Activated effector memory CD4-positive, alpha-beta T cell treated with anti-CD3 and anti-CD28 coated beads, Interleukin-2, amount 50 U/mL, for 16 hours (primary cell): ENCODE data around the gene IGSF3.
"Not testable (repeated sequence)": the region's sequence is repeated elsewhere in the genome, so short reads cannot be mapped to it uniquely, and the experiment has no call there.

Experiments
- DNase-seq: peaks from one replicate; pipeline ENCODE4 v3.0.0-alpha.2; 2020

The IGSF3 gene

GRCh38 chr1:116593977-116594376, 73.6 kb downstream of the IGSF3 start:
- DNase-seq = not testable (repeated sequence)

GRCh38 chr1:116593401-116593800, 74.1 kb downstream of the IGSF3 start:
- not testable (repeated sequence) for DNase-seq

GRCh38 chr1:116591951-116592605, 75.5 kb downstream of the IGSF3 start:
- not testable (repeated sequence) for DNase-seq

- not testable (repeated sequence) for DNase-seq
These were observed 76.3 kb downstream of the IGSF3 start for GRCh38 chr1:116591006-116591950.

GRCh38 chr1:116590359-116591005, 77.1 kb downstream of the IGSF3 start:
- not testable (repeated sequence) for DNase-seq

DNA sequence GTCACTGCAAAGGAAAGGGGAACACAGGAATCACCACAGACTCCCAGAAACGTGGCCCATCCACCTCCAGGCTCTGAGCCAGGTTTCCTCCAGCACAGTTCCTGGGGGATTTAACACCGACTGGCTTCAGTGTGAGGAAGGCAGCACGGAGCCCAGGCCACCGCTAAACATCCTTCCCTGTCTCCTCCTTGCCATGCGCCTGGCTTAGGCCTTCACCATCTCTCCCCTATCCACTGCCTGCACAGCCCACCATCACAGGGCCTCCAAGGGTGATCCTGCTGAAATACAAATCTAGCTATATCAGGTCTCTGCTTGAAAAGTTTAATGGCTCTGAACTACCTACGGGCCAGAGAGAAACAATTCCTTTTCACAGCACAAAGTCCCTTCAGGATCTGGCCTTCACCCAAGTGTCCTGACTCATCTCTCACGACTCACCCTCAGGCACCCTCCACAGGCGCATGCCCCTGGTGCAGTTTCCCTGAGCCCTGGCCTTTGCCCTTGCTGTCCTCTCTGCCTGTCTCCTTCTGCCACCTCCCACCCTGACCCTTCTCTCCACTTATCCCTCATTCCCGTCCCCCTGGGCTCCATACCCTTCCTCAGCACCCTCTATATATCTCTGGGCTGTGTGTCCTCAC, 78.3 kb downstream of the IGSF3 start:
- not testable (repeated sequence) for DNase-seq

- no peak for DNase-seq
These were observed 79.9 kb downstream of the IGSF3 start for GRCh38 chr1:116587501-116588227.

DNA sequence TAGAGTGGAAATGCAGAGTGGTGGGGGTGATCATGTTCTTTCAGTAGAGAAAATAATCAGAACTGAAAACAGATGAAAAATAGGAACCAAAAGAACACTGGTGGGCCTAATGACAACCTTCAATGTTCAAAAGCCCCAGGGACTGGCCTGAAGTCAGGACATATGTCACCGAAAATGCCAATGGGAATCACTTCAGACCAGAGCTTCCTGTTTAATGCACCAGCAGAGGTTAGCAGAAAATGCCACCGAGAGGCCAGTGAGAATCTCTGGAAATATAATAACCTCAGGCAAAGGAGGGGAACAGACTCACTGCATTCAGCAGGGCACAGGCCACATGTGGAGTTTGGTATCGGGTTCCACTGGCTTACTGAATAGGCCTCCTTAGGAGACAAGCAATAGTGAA, 80.8 kb downstream of the IGSF3 start:
- DNase-seq = no peak

DNA sequence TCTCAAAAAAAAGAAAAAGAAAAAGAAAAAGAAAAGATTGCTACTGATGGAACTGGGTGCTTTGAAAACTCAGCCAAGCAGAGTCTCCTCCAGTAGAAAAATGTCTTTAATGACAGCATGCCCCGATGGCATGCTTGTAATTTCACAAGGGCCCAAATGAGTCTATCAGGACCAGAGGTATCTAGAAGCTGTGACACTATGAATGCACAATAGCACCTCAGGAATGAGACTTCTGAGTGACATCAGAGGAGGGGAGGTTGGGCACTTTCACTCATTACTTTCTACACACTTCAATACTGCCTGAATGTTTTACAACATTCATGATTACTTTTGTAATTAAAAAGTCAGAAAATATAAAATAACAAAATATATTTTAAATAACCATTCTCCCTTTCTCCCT, 81.6 kb downstream of the IGSF3 start:
- no peak for DNase-seq

- no peak for DNase-seq
These were observed 86.1 kb downstream of the IGSF3 start for GRCh38 chr1:116581323-116581885.

GRCh38 chr1:116580446-116581322, 86.8 kb downstream of the IGSF3 start:
- no peak for DNase-seq

- DNase-seq = no peak
These were observed 88.2 kb downstream of the IGSF3 start for GRCh38 chr1:116579259-116579875.

GRCh38 chr1:116578581-116578980, 89.0 kb downstream of the IGSF3 start:
- no peak for DNase-seq

DNA sequence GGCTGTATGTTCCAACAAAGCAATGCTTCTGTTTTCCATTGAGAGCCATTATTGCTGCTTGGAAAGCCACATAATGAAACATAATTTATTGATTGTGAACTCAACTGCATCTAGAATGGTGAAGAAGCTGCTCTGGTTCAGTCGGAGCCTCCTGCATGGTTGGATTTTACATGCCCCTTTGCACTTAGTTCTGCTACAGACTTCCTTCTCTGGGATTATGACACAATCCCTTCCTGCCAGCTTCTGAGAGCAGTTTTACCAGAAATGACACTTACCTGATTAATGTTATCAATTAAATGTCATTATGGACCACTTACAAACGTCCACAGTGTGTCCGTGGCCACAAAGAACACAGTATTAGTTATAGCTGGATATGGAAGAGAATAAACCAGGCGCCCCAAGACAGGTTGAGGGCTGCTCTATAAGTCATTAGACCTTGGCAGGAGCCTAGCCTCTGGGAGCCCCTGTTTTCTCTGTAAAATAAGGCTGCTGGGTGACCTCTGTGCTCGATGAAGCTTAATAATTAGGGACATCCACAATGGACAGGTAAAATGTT, 89.7 kb downstream of the IGSF3 start:
- DNase-seq = no peak

GRCh38 chr1:116574581-116575291, 92.8 kb downstream of the IGSF3 start:
- peak; percentile 84 for DNase-seq

GRCh38 chr1:116573431-116574095, 94.0 kb downstream of the IGSF3 start:
- no peak for DNase-seq

- no peak for DNase-seq
These were observed 94.6 kb downstream of the IGSF3 start for GRCh38 chr1:116572771-116573430.

DNA sequence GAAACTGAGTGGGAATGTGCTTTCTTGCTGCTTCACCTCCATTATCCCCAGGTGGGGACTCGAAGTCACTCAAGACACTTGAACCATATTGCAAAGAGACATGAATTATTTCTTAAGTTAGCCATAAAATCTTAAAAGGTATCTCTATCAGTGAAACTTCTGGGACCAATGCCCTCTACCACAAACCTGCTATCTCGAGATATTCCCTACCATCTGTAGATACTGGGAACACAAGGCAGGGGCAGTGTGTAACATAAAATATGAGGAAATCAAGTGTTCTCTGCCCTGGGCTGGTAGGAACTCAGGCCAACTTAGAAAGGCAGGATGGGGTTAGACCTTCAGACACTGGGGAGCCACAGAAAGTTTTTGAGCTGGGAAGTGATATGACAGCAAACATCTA, 95.4 kb downstream of the IGSF3 start:
- DNase-seq = no peak
